H9 (cell line): ENCODE data around the gene MPST. TPM values are rescaled to one million over a fixed set of nuclear protein-coding genes. Genes with fewer than 3 reads are reported as not detected.

Source experiments
- DNase-seq: peaks from one replicate; pipeline ENCODE4 v3.0.0-alpha.2; 2017
- H2AFZ ChIP-seq: one replicate; pipeline ENCODE4 v1.6.1; 2013; ENCODE audit warnings: mild to moderate bottlenecking, low read length, control low read depth, moderate library complexity
- H2AK5ac ChIP-seq: 2 replicates; pipeline ENCODE4 v1.6.1; 2013; ENCODE audit warnings: low read length, control low read depth, mixed read lengths; ENCODE audit not compliant: insufficient read length
- H2BK120ac ChIP-seq: one replicate; pipeline ENCODE4 v1.6.1; 2013; ENCODE audit warnings: low read depth, mild to moderate bottlenecking, low read length, control low read depth, inconsistent platforms; ENCODE audit not compliant: poor library complexity, severe bottlenecking
- H2BK12ac ChIP-seq: 2 replicates; pipeline ENCODE4 v1.6.1; 2013; ENCODE audit warnings: low read length, control low read depth, mixed read lengths, low read depth; ENCODE audit not compliant: insufficient read length
- H2BK15ac ChIP-seq: 2 replicates; pipeline ENCODE4 v1.6.1; 2013; ENCODE audit warnings: low read depth, low read length, control low read depth
- H2BK20ac ChIP-seq: one replicate; pipeline ENCODE4 v1.6.1; 2013; ENCODE audit warnings: low read depth, mild to moderate bottlenecking, low read length, control low read depth, inconsistent platforms; ENCODE audit not compliant: poor library complexity, severe bottlenecking
- H2BK5ac ChIP-seq: 2 replicates; pipeline ENCODE4 v1.6.1; 2013; ENCODE audit warnings: low read length, control low read depth, mixed read lengths; ENCODE audit not compliant: insufficient read length
- H3K14ac ChIP-seq: 2 replicates; pipeline ENCODE4 v1.6.1; 2013; ENCODE audit warnings: low read length, control low read depth; ENCODE audit not compliant: insufficient read depth
- H3K18ac ChIP-seq: 2 replicates; pipeline ENCODE4 v1.6.1; 2013; ENCODE audit warnings: low read depth, mild to moderate bottlenecking, mixed read lengths, low read length, control low read depth; ENCODE audit not compliant: insufficient read length
- H3K23ac ChIP-seq: 2 replicates; pipeline ENCODE4 v1.6.1; 2013; ENCODE audit warnings: low read length, control low read depth, mixed read lengths, low read depth; ENCODE audit not compliant: insufficient read length
- H3K23me2 ChIP-seq: 2 replicates; pipeline ENCODE4 v1.6.1; 2013; ENCODE audit warnings: low read depth, mild to moderate bottlenecking, mixed read lengths, low read length, control low read depth; ENCODE audit not compliant: insufficient read length, poor library complexity, severe bottlenecking
- H3K27ac ChIP-seq: 2 replicates; pipeline ENCODE4 v1.5.1; 2013; ENCODE audit warnings: low read length, control low read depth, mixed read lengths, low read depth; ENCODE audit not compliant: insufficient read length
- H3K27me3 ChIP-seq: 2 replicates; pipeline ENCODE4 v1.6.1; 2013; ENCODE audit warnings: low read length, control low read depth, inconsistent platforms; ENCODE audit not compliant: insufficient read depth
- H3K4ac ChIP-seq: 2 replicates; pipeline ENCODE4 v1.6.1; 2013; ENCODE audit warnings: low read depth, mild to moderate bottlenecking, control low read depth, inconsistent platforms, low read length, moderate library complexity
- H3K4me1 ChIP-seq: 2 replicates; pipeline ENCODE4 v1.6.1; 2013; ENCODE audit warnings: low read length, control low read depth, inconsistent platforms; ENCODE audit not compliant: insufficient read depth
- H3K4me2 ChIP-seq: 2 replicates; pipeline ENCODE4 v1.6.1; 2013; ENCODE audit warnings: low read length, control low read depth, mixed read lengths; ENCODE audit not compliant: insufficient read length, insufficient read depth
- H3K56ac ChIP-seq: 2 replicates; pipeline ENCODE4 v1.6.1; 2013; ENCODE audit warnings: low read depth, mild to moderate bottlenecking, mixed read lengths, low read length, control low read depth; ENCODE audit not compliant: insufficient read length
- H3K79me1 ChIP-seq: 2 replicates; pipeline ENCODE4 v1.6.1; 2013; ENCODE audit warnings: low read depth, mild to moderate bottlenecking, moderate library complexity, low read length, control low read depth, inconsistent platforms; ENCODE audit not compliant: insufficient read depth, poor library complexity, severe bottlenecking
- H3K79me2 ChIP-seq: 2 replicates; pipeline ENCODE4 v1.6.1; 2013; ENCODE audit warnings: low read length, control low read depth, inconsistent platforms; ENCODE audit not compliant: insufficient read depth
- H3K9ac ChIP-seq: 2 replicates; pipeline ENCODE4 v1.6.1; 2013; ENCODE audit warnings: low read length, control low read depth, mixed read lengths; ENCODE audit not compliant: insufficient read length; ENCODE audit errors: extremely low read depth
- H3K9me3 ChIP-seq: one replicate; pipeline ENCODE4 v1.6.1; 2013; ENCODE audit warnings: low read depth, low read length, inconsistent platforms; ENCODE audit not compliant: control insufficient read depth
- H3T11ph ChIP-seq: one replicate; pipeline ENCODE4 v1.6.1; 2013; ENCODE audit warnings: mild to moderate bottlenecking, low read length, control low read depth, inconsistent platforms
- H4K20me1 ChIP-seq: one replicate; pipeline ENCODE4 v1.6.1; 2013; ENCODE audit not compliant: control insufficient read depth, insufficient read length, insufficient read depth
- H4K5ac ChIP-seq: 2 replicates; pipeline ENCODE4 v1.6.1; 2013; ENCODE audit warnings: low read depth, mild to moderate bottlenecking, mixed read lengths, low read length, control low read depth; ENCODE audit not compliant: insufficient read length
- H4K8ac ChIP-seq: replicated peaks from 2 replicates; pipeline ENCODE4 v1.6.1; 2013; ENCODE audit warnings: low read length, control low read depth, mixed read lengths, low read depth; ENCODE audit not compliant: insufficient read length
- H4K91ac ChIP-seq: 2 replicates; pipeline ENCODE4 v1.6.1; 2013; ENCODE audit warnings: low read depth, mild to moderate bottlenecking, moderate library complexity, mixed read lengths, low read length, control low read depth; ENCODE audit not compliant: insufficient read length
- H3K27ac Mint-ChIP-seq, 3 experiments: 2 replicates in 2 of 3; 3 replicates in 1 of 3; pipeline ENCODE4 v1.8.0; 2020 to 2021; ENCODE audit warnings: mixed read lengths in 3 of 3, mild to moderate bottlenecking in 1 of 3, moderate library complexity in 1 of 3
- H3K27me3 Mint-ChIP-seq: 2 replicates; pipeline ENCODE4 v1.8.0; 2021; ENCODE audit warnings: low read depth, mild to moderate bottlenecking, moderate library complexity, mixed read lengths
- H3K36me3 Mint-ChIP-seq, 3 experiments: 2 replicates in 2 of 3; 3 replicates in 1 of 3; pipeline ENCODE4 v1.8.0; 2020 to 2021; ENCODE audit warnings: low read depth in 3 of 3, mixed read lengths in 3 of 3; ENCODE audit not compliant: insufficient read depth in 1 of 3
- H3K4me1 Mint-ChIP-seq, 2 experiments: 2 replicates each; pipeline ENCODE4 v1.8.0; 2020; ENCODE audit warnings: mixed read lengths in 2 of 2
- H3K4me3 Mint-ChIP-seq, 2 experiments: 2 replicates in 1 of 2; 3 replicates in 1 of 2; pipeline ENCODE4 v1.8.0; 2020 to 2021; ENCODE audit warnings: mild to moderate bottlenecking in 2 of 2, mixed read lengths in 2 of 2, moderate library complexity in 1 of 2
- H3K9me3 Mint-ChIP-seq, 2 experiments: 2 replicates in 1 of 2; 3 replicates in 1 of 2; pipeline ENCODE4 v1.8.0; 2020; ENCODE audit warnings: mild to moderate bottlenecking in 2 of 2, mixed read lengths in 2 of 2, moderate library complexity in 1 of 2
- CTCF ChIP-seq: fragments of 200-600 bp; sonication (generic); conservative IDR thresholded peaks from 3 replicates; pipeline ENCODE4 v1.8.0; 2021; ENCODE audit warnings: antibody characterized with exemption, mild to moderate bottlenecking
- WGBS: extraction: QIAGEN DNeasy Blood & Tissue Kit; methylation state at CpG from one replicate; pipeline ENCODE4 v1.1.7; 2013; ENCODE audit warnings: missing lambda C conversion rate, low lambda C conversion rate, mixed read lengths; ENCODE audit not compliant: insufficient read length; ENCODE audit errors: extremely low coverage; 5-methylcytosine and 5-hydroxymethylcytosine counted together
- total RNA-seq: library from RNA; stranded (reverse); gene quantifications from 2 replicates; pipeline ENCODE4 v1.2.1, GENCODE V29; 2021

Gene MPST
- total RNA-seq, 1 experiment from 2014 or later = 70.5 TPM

DNA sequence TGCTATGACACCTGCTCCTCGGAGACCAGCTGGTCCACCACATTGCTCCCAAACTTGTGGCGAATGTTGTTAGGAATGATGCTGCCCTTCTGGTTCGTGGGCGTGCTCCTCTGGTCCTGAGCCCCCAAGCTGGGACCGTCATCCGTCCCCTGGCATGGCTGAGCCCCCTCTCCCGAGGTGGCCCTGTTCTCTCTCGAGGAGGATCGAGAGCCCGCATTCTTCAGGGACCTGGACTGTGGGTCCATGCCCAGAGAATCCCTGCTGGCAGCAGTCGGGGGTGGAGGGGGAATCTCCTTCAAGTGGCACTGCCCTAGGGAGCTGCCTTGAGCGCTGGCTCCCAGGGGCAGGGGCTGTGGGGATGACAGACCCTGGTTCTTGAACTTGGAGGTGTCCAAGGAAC lies 17.7 kb upstream of the MPST start:
- Histone ChIP-seq H3K79me2 (no peaks in the 10 kb centered on the region), H2AFZ (no peak overlapping the region), H3K79me1 (no peaks in the 10 kb centered on the region), H2BK20ac (no peak overlapping the region), H4K5ac (no peak overlapping the region), H3K27ac (no peak overlapping the region), H3K4me2 (no peak overlapping the region), H3K56ac (no peak overlapping the region), H3K27me3 (no peaks in the 10 kb centered on the region), H4K8ac (no peak overlapping the region), H2BK5ac (no peak overlapping the region), H4K91ac (no peak overlapping the region), H3K23ac (no peak overlapping the region), H3K18ac (no peak overlapping the region), H3K9me3 (no peaks in the 10 kb centered on the region), H3K14ac (no peak overlapping the region), H2BK15ac (no peak overlapping the region), H3K9ac (no peak overlapping the region), H3K4me1 (no peaks in the 10 kb centered on the region; the same call in none of the 2 replicates), H2AK5ac (no peak overlapping the region), H4K20me1 (no peaks in the 10 kb centered on the region), H3K23me2 (no peaks in the 10 kb centered on the region), H2BK12ac (no peak overlapping the region), H3K4ac (no peak overlapping the region), H2BK120ac (no peak overlapping the region), H3T11ph (no peak overlapping the region)
- no peaks in the 10 kb centered on the region; a peak in 1 of 7 replicates for H3K36me3 Mint-ChIP-seq
- no peak for DNase-seq
- no peak overlapping the region for H3K4me3 Mint-ChIP-seq
- peaks cover 63% of the 10 kb centered on the region for H3K27me3 Mint-ChIP-seq
- H3K4me1 Mint-ChIP-seq = peaks cover 17 to 31% of the 10 kb centered on the region in 2 experiments
- no CpG with 5 or more reads among the region's 12 CpGs for WGBS
- H3K27ac Mint-ChIP-seq = no peak overlapping the region
- no peak for TF ChIP-seq CTCF
- H3K9me3 Mint-ChIP-seq = peaks cover 2% of the 10 kb centered on the region in 2 experiments; a peak in 2 of 5 replicates
